ENCODE measurements around the gene CEACAM7.
"Not testable (repeated sequence)": the region's sequence is repeated elsewhere in the genome, so short reads cannot be mapped to it uniquely, and the experiment has no call there.

CEACAM7 gene

GRCh38 chr19:41688098-41688497 is at the start of gene CEACAM7:
Gene CEACAM7 (minus strand): TSS chr19:41688270. CDS start chr19:41688165, 105 bp downstream.
- DNase-seq, result no peak

GRCh38 chr19:41735071-41735600 is 47.1 kb upstream of the CEACAM7 start:
- no peak for DNase-seq

GRCh38 chr19:41734585-41734984 is 46.5 kb upstream of the CEACAM7 start:
- peak; percentile 64 for DNase-seq

GRCh38 chr19:41734156-41734555 is 46.1 kb upstream of the CEACAM7 start:
- peak; percentile 64 for DNase-seq

- DNase-seq, result no peak
Observed at GRCh38 chr19:41726493-41726892, 38.4 kb upstream of the CEACAM7 start.

GRCh38 chr19:41720103-41720502 is 32.0 kb upstream of the CEACAM7 start:
- DNase-seq, result no peak

- DNase-seq, result no peak
Observed at GRCh38 chr19:41718761-41719160, 30.7 kb upstream of the CEACAM7 start.

- DNase-seq, result no peak
Observed at GRCh38 chr19:41714598-41714997, 26.5 kb upstream of the CEACAM7 start.

GRCh38 chr19:41711376-41712261 is 23.5 kb upstream of the CEACAM7 start:
- no peak for DNase-seq

- no peak for DNase-seq
Observed at GRCh38 chr19:41709951-41710645, 22.0 kb upstream of the CEACAM7 start.

GRCh38 chr19:41709516-41709915 is 21.4 kb upstream of the CEACAM7 start:
- DNase-seq, result not testable (repeated sequence)

GRCh38 chr19:41708481-41708880 is 20.4 kb upstream of the CEACAM7 start, which contains the start of gene CEACAM5:
Gene CEACAM5 (plus strand): TSS chr19:41708626. CDS start chr19:41708732, 106 bp downstream.
- DNase-seq, result no peak

GRCh38 chr19:41707871-41708371 is 19.9 kb upstream of the CEACAM7 start:
- no peak for DNase-seq

- DNase-seq, result peak; percentile 33
Observed at GRCh38 chr19:41707502-41707812, 19.4 kb upstream of the CEACAM7 start.

GRCh38 chr19:41706741-41707501 is 18.9 kb upstream of the CEACAM7 start:
- DNase-seq, result peak; percentile 57

GRCh38 chr19:41705393-41706174 is 17.5 kb upstream of the CEACAM7 start:
- no peak for DNase-seq

- no peak for DNase-seq
Observed at GRCh38 chr19:41703602-41704293, 15.7 kb upstream of the CEACAM7 start.

- no peak for DNase-seq
Observed at GRCh38 chr19:41702171-41702651, 14.1 kb upstream of the CEACAM7 start.

- DNase-seq, result peak; percentile 14
Observed at GRCh38 chr19:41701401-41702075, 13.5 kb upstream of the CEACAM7 start.

- DNase-seq, result no peak
Observed at GRCh38 chr19:41700381-41701195, 12.5 kb upstream of the CEACAM7 start.
